Endothelial cell of umbilical vein (primary cell): ENCODE results near the gene RALB.

Source experiments
- EZH2 ChIP-seq: IDR thresholded peaks from 2 replicates; pipeline ENCODE4 v1.6.1; 2012; ENCODE audit warnings: borderline replicate concordance, low read depth, mild to moderate bottlenecking, moderate library complexity, low read length, inconsistent platforms; ENCODE audit not compliant: severe bottlenecking
- POLR2A ChIP-seq: IDR thresholded peaks from 2 replicates; pipeline ENCODE4 v1.6.1; 2012; ENCODE audit warnings: low read depth, mild to moderate bottlenecking, control low read depth, low read length
- TF ChIP-seq, protein P1 (sequence below), 2 donors: IDR thresholded peaks; 1 replicate in 1 of 2; 2 replicates in 1 of 2; pipeline ENCODE4 v1.5.1; 2011; ENCODE audit warnings: low read length in 2 of 2, mild to moderate bottlenecking in 2 of 2, moderate library complexity in 2 of 2, control low read depth in 1 of 2, inconsistent platforms in 1 of 2, low read depth in 1 of 2; ENCODE audit not compliant: insufficient read depth in 1 of 2; ENCODE audit errors: extremely low read depth in 1 of 2
- TF ChIP-seq, protein P2 (sequence below): IDR thresholded peaks from 2 replicates; pipeline ENCODE4 v1.6.1; 2011; ENCODE audit not compliant: insufficient read depth, insufficient read length

DNA sequence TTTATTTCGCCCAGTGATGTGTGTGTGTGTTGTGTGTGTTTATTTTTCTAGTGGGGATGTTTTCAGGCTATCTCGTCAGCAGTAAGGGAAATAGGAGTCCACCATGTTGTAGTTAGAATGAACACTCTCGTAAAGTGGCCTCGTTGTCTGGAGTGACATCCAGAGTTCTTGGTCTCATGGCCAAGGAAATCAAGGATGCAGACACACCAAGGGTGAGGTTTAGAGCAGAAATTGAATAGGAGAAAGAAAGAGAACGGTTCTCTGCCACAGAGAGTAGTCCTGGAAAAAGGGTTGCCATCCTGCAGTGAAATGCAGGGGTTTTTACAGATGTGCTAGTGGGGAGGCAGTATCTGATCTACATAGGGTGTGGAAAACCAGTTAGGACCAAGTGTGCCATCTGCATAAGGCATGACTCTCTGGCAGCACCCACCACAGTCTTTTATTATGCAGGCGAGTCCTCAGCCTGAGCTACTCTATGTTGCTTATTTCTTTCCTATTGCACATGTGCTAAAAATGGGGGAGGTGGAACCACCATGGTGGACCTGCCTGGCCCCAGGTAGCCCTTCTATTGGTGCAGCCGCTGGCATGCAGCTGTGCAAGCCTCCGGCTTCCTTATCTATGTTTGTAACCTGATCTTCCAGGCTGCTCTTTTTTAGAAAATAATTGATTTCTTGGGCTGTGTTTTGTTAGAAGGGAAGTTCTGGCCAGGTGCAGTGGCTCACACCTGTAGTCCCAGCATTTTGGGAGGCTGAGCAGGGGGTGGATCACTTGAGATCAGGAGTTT lies 23.2 kb downstream of the RALB start:
- TF ChIP-seq, protein P1, sequence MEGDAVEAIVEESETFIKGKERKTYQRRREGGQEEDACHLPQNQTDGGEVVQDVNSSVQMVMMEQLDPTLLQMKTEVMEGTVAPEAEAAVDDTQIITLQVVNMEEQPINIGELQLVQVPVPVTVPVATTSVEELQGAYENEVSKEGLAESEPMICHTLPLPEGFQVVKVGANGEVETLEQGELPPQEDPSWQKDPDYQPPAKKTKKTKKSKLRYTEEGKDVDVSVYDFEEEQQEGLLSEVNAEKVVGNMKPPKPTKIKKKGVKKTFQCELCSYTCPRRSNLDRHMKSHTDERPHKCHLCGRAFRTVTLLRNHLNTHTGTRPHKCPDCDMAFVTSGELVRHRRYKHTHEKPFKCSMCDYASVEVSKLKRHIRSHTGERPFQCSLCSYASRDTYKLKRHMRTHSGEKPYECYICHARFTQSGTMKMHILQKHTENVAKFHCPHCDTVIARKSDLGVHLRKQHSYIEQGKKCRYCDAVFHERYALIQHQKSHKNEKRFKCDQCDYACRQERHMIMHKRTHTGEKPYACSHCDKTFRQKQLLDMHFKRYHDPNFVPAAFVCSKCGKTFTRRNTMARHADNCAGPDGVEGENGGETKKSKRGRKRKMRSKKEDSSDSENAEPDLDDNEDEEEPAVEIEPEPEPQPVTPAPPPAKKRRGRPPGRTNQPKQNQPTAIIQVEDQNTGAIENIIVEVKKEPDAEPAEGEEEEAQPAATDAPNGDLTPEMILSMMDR (IDR thresholded peaks at IDR 0.05; ENCODE audit: extremely low read depth in 1 of 2, insufficient read depth in 1 of 2, low read depth in 1 of 2, low read length in 2 of 2), result no peak
- TF ChIP-seq POLR2A (no peak), EZH2 (no peak)
- TF ChIP-seq, protein P2, sequence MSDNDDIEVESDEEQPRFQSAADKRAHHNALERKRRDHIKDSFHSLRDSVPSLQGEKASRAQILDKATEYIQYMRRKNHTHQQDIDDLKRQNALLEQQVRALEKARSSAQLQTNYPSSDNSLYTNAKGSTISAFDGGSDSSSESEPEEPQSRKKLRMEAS, result no peak
